SK-N-SH treated with all-trans-retinoic acid at 6 μM for 48 hours (cell line): ENCODE data around the gene RASAL2.
A peak's percentile ranks its signal among the peaks of the same experiment; 100 is the strongest.

Experiments used
- ATAC-seq: fragments of 200-7000 bp; cut with Tn5 transposase; 3 replicates; pipeline ENCODE4 v1.9.1; 2020; ENCODE audit warnings: mild to moderate bottlenecking, moderate library complexity
- BACH2 ChIP-seq: fragments of 250-450 bp; sonication (Bioruptor Pico); IDR thresholded peaks from 2 replicates; pipeline ENCODE4 v1.9.0; 2021; ENCODE audit warnings: mild to moderate bottlenecking, borderline replicate concordance
- CSDC2 ChIP-seq: fragments of 250-450 bp; sonication (Bioruptor Pico); IDR thresholded peaks from 2 replicates; pipeline ENCODE4 v1.5.0; 2020; ENCODE audit warnings: mild to moderate bottlenecking, moderate library complexity
- CSRNP3 ChIP-seq: fragments of 250-450 bp; sonication (Bioruptor Pico); IDR thresholded peaks from 2 replicates; pipeline ENCODE4 v1.5.1; 2021; ENCODE audit warnings: mild to moderate bottlenecking, moderate library complexity
- ESRRG ChIP-seq: fragments of 250-450 bp; sonication (Bioruptor Pico); IDR thresholded peaks from 2 replicates; pipeline ENCODE4 v1.6.1; 2021; ENCODE audit warnings: mild to moderate bottlenecking
- GLIS3 ChIP-seq: fragments of 250-450 bp; sonication (Bioruptor Pico); IDR thresholded peaks from 2 replicates; pipeline ENCODE4 v1.5.0; 2020; ENCODE audit warnings: mild to moderate bottlenecking, moderate library complexity
- OSR1 ChIP-seq: fragments of 250-450 bp; sonication (Bioruptor Pico); IDR thresholded peaks from 2 replicates; pipeline ENCODE4 v1.8.0; 2022; ENCODE audit warnings: moderate library complexity, mild to moderate bottlenecking, inconsistent platforms
- PATZ1 ChIP-seq: fragments of 250-450 bp; sonication (Bioruptor Pico); IDR thresholded peaks from 2 replicates; pipeline ENCODE4 v1.8.0; 2020; ENCODE audit warnings: mild to moderate bottlenecking, moderate library complexity, borderline replicate concordance
- POU6F1 ChIP-seq: fragments of 250-450 bp; sonication (Bioruptor Pico); IDR thresholded peaks from 2 replicates; pipeline ENCODE4 v1.8.0; 2021; ENCODE audit warnings: low read depth, mild to moderate bottlenecking, moderate library complexity, borderline replicate concordance
- PPARA ChIP-seq: fragments of 250-450 bp; sonication (Bioruptor Pico); IDR thresholded peaks from 2 replicates; pipeline ENCODE4 v1.5.0; 2020; ENCODE audit warnings: mild to moderate bottlenecking, borderline replicate concordance
- RARB ChIP-seq: fragments of 250-450 bp; sonication (Bioruptor Pico); IDR thresholded peaks from 2 replicates; pipeline ENCODE4 v1.8.0; 2021; ENCODE audit warnings: mild to moderate bottlenecking, moderate library complexity
- SNAI2 ChIP-seq: fragments of 250-450 bp; sonication (Bioruptor Pico); IDR thresholded peaks from 2 replicates; pipeline ENCODE4 v1.5.0; 2020; ENCODE audit warnings: mild to moderate bottlenecking, moderate library complexity
- TCF4 ChIP-seq: fragments of 250-450 bp; sonication (Bioruptor Pico); IDR thresholded peaks from 2 replicates; pipeline ENCODE4 v1.8.0; 2021; ENCODE audit warnings: mild to moderate bottlenecking, moderate library complexity, borderline replicate concordance
- ZFP3 ChIP-seq: fragments of 250-450 bp; sonication (Bioruptor Pico); IDR thresholded peaks from 2 replicates; pipeline ENCODE4 v1.5.0; 2020; ENCODE audit warnings: mild to moderate bottlenecking, moderate library complexity
- ZNF70 ChIP-seq: fragments of 450-650 bp; formaldehyde crosslinking; IDR thresholded peaks from 2 replicates; pipeline ENCODE4 v1.5.0; 2020; ENCODE audit warnings: mild to moderate bottlenecking, moderate library complexity
- ZNF8 ChIP-seq: fragments of 450-650 bp; formaldehyde crosslinking; IDR thresholded peaks from 2 replicates; pipeline ENCODE4 v1.5.0; 2020; ENCODE audit warnings: mild to moderate bottlenecking, moderate library complexity
- TF ChIP-seq, protein P1 (sequence below): fragments of 250-450 bp; sonication (Bioruptor Pico); IDR thresholded peaks from 2 replicates; pipeline ENCODE4 v1.5.1; 2020; ENCODE audit warnings: low read depth, mild to moderate bottlenecking, moderate library complexity

Gene RASAL2

GRCh38 chr1:178050084-178050483 is 43.8 kb upstream of the RASAL2 start:
- no peak for ATAC-seq
- TF ChIP-seq SNAI2 (CRISPR knock-in tag) (no peak), CSDC2 (no peak), ZNF70 (CRISPR knock-in tag) (no peak), POU6F1 (CRISPR knock-in tag) (no peak), RARB (CRISPR knock-in tag) (no peak), PPARA (CRISPR knock-in tag) (no peak), BACH2 (no peak), PATZ1 (CRISPR knock-in tag) (no peak), OSR1 (CRISPR knock-in tag) (no peak), ZNF8 (no peak), CSRNP3 (CRISPR knock-in tag) (no peak), ESRRG (CRISPR knock-in tag) (no peak), ZFP3 (no peak), GLIS3 (CRISPR knock-in tag) (no peak), TCF4 (no peak)
- TF ChIP-seq, protein P1, sequence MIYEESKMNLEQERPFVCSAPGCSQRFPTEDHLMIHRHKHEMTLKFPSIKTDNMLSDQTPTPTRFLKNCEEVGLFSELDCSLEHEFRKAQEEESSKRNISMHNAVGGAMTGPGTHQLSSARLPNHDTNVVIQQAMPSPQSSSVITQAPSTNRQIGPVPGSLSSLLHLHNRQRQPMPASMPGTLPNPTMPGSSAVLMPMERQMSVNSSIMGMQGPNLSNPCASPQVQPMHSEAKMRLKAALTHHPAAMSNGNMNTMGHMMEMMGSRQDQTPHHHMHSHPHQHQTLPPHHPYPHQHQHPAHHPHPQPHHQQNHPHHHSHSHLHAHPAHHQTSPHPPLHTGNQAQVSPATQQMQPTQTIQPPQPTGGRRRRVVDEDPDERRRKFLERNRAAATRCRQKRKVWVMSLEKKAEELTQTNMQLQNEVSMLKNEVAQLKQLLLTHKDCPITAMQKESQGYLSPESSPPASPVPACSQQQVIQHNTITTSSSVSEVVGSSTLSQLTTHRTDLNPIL (CRISPR knock-in tag), result no peak
- TF ChIP-seq, all 23 proteins: peak for 0

- ATAC-seq, result no peak
- TF ChIP-seq PATZ1 (CRISPR knock-in tag), result no peak
- TF ChIP-seq SNAI2 (CRISPR knock-in tag), result no peak
Observed at GRCh38 chr1:178051071-178051470, 42.8 kb upstream of the RASAL2 start.

- TF ChIP-seq ESRRG (CRISPR knock-in tag) (no peak), OSR1 (CRISPR knock-in tag) (no peak), PATZ1 (CRISPR knock-in tag) (no peak)
- ATAC-seq, result no peak
Observed at GRCh38 chr1:178052650-178053461, 41.0 kb upstream of the RASAL2 start.

- peak; percentile 74 for ATAC-seq
- TF ChIP-seq PATZ1 (CRISPR knock-in tag) (no peak), POU6F1 (CRISPR knock-in tag) (no peak), SNAI2 (CRISPR knock-in tag) (no peak), ZNF8 (no peak), CSRNP3 (CRISPR knock-in tag) (no peak), PPARA (CRISPR knock-in tag) (no peak)
Observed at GRCh38 chr1:178055093-178055492, 38.8 kb upstream of the RASAL2 start.
